Thyroid gland (tissue), 4 donors: ENCODE measurements around the gene TGM5. TPM values are rescaled to one million over a fixed set of nuclear protein-coding genes. Genes with fewer than 3 reads are reported as not detected.

Experiments
- DNase-seq, 2 donors: peaks; one replicate each; pipeline ENCODE4 v3.0.0-alpha.2; 2019
- H3K27ac ChIP-seq, 3 donors: fragments of 200-600 bp; sonication (generic); 1 replicate in 2 of 3; 2 replicates in 1 of 3; pipeline ENCODE4 v1.5.1; 2016 to 2019; ENCODE audit warnings: mild to moderate bottlenecking in 1 of 3, moderate library complexity in 1 of 3
- H3K27me3 ChIP-seq: fragments of 200-600 bp; sonication (generic); one replicate; pipeline ENCODE4 v1.5.1; 2019
- H3K36me3 ChIP-seq, 2 donors: fragments of 200-600 bp; sonication (generic); one replicate each; pipeline ENCODE4 v1.5.1; 2016 to 2019
- H3K4me1 ChIP-seq, 2 donors: fragments of 200-600 bp; sonication (generic); one replicate each; pipeline ENCODE4 v1.5.1; 2017 to 2019
- H3K4me3 ChIP-seq, 3 donors: fragments of 200-600 bp; sonication (generic); replicated peaks in 1 of 3; 1 replicate in 2 of 3; 2 replicates in 1 of 3; pipeline ENCODE4 v1.5.1; 2016; ENCODE audit warnings: mild to moderate bottlenecking in 1 of 3
- H3K9me3 ChIP-seq: fragments of 200-600 bp; sonication (generic); one replicate; pipeline ENCODE4 v1.5.1; 2017
- CTCF ChIP-seq, 6 experiments: fragments of 200-600 bp in 3 of 6; fragments of 450-650 bp in 3 of 6; sonication (generic) in 3 of 6; IDR thresholded peaks; one replicate each; pipeline ENCODE4 v1.5.1; 2016 to 2019; ENCODE audit warnings: antibody characterized with exemption in 6 of 6, mild to moderate bottlenecking in 2 of 6, inconsistent platforms in 1 of 6, moderate library complexity in 1 of 6
- POLR2A ChIP-seq, 2 donors: fragments of 450-650 bp; IDR thresholded peaks; one replicate each; pipeline ENCODE4 v1.6.1; 2017; ENCODE audit warnings: antibody characterized with exemption in 2 of 2, mild to moderate bottlenecking in 2 of 2, moderate library complexity in 1 of 2
- WGBS, 2 donors: methylation state at CpG; one replicate each; pipeline ENCODE4 v1.1.5; 2017; 5-methylcytosine and 5-hydroxymethylcytosine counted together
- intact Hi-C: fragments of 100-400 bp; cut with DNase I; formaldehyde crosslinking; loops from one replicate; pipeline ENCODE4 v1.15.1; 2023
- total RNA-seq, 4 donors: library from RNA; depleted of rRNA; stranded (reverse); fragments of >200 nt; gene quantifications; one replicate each; pipeline ENCODE4 v1.2.3, GENCODE V29; 2016

TGM5 gene
- total RNA-seq, 4 donors from 2014 or later = not detected

- Histone ChIP-seq H3K36me3 (no peaks in the 10 kb centered on the region), H3K4me1 (no peaks in the 10 kb centered on the region), H3K4me3 (no peak overlapping the region), H3K27me3 (no peaks in the 10 kb centered on the region), H3K9me3 (no peaks in the 10 kb centered on the region), H3K27ac (no peak overlapping the region)
- intact Hi-C loops = no loop called here
- DNase-seq = no peak
- TF ChIP-seq CTCF (IDR thresholded peaks at IDR 0.05) = no peak
- TF ChIP-seq POLR2A (IDR thresholded peaks at IDR 0.05) = no peak
- 53 to 60% methylated on average over 6 of the region's 6 CpGs for WGBS, 2 donors
Observed at GRCh38 chr15:43270676-43271306, 4.1 kb upstream of the TGM5 start.

- no peak for DNase-seq
- WGBS, 2 donors = 79 to 89% methylated on average over 5 of the region's 5 CpGs
- no peaks in the 10 kb centered on the region for H3K27me3 ChIP-seq
- H3K36me3 ChIP-seq = no peaks in the 10 kb centered on the region
- H3K9me3 ChIP-seq = no peaks in the 10 kb centered on the region
- no peak overlapping the region for H3K27ac ChIP-seq
- intact Hi-C loops = no loop called here
- H3K4me3 ChIP-seq = no peak overlapping the region
- no peaks in the 10 kb centered on the region for H3K4me1 ChIP-seq
- TF ChIP-seq CTCF (IDR thresholded peaks at IDR 0.05) (no peak), POLR2A (IDR thresholded peaks at IDR 0.05) (no peak)
Observed at GRCh38 chr15:43270113-43270665, 3.5 kb upstream of the TGM5 start.

- 46 to 54% methylated on average over 11 of the region's 11 CpGs for whole genome bisulfite sequencing, 2 donors
- Histone ChIP-seq H3K4me1 (no peaks in the 10 kb centered on the region), H3K36me3 (no peaks in the 10 kb centered on the region), H3K9me3 (no peaks in the 10 kb centered on the region), H3K27ac (no peak overlapping the region), H3K27me3 (no peaks in the 10 kb centered on the region), H3K4me3 (no peak overlapping the region)
- DNase-seq = no peak
- intact Hi-C loops = no loop called here
- TF ChIP-seq POLR2A (IDR thresholded peaks at IDR 0.05) = no peak
- no peak for TF ChIP-seq CTCF (IDR thresholded peaks at IDR 0.05)
Observed at GRCh38 chr15:43268111-43269105, 1.7 kb upstream of the TGM5 start.

- Histone ChIP-seq H3K27me3 (no peaks in the 10 kb centered on the region), H3K27ac (no peak overlapping the region), H3K4me1 (no peaks in the 10 kb centered on the region), H3K36me3 (no peaks in the 10 kb centered on the region), H3K9me3 (no peaks in the 10 kb centered on the region), H3K4me3 (no peak overlapping the region)
- TF ChIP-seq CTCF (IDR thresholded peaks at IDR 0.05) (no peak), POLR2A (IDR thresholded peaks at IDR 0.05) (no peak)
- WGBS, 2 donors = 92 to 94% methylated on average over 2 of the region's 2 CpGs
- intact Hi-C loops = no loop called here
- no peak for DNase-seq
Observed at GRCh38 chr15:43267439-43267838, 711 bp upstream of the TGM5 start.
